GM19395 (cell line): ENCODE data around the gene IFT20.

Experiments
- ATAC-seq: cut with Tn5 transposase; IDR thresholded peaks from one replicate; pipeline ENCODE4 v1.9.1; 2021; ENCODE audit warnings: mild to moderate bottlenecking, moderate library complexity; ENCODE audit not compliant: unreplicated experiment

IFT20 gene, protein sequence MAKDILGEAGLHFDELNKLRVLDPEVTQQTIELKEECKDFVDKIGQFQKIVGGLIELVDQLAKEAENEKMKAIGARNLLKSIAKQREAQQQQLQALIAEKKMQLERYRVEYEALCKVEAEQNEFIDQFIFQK

DNA sequence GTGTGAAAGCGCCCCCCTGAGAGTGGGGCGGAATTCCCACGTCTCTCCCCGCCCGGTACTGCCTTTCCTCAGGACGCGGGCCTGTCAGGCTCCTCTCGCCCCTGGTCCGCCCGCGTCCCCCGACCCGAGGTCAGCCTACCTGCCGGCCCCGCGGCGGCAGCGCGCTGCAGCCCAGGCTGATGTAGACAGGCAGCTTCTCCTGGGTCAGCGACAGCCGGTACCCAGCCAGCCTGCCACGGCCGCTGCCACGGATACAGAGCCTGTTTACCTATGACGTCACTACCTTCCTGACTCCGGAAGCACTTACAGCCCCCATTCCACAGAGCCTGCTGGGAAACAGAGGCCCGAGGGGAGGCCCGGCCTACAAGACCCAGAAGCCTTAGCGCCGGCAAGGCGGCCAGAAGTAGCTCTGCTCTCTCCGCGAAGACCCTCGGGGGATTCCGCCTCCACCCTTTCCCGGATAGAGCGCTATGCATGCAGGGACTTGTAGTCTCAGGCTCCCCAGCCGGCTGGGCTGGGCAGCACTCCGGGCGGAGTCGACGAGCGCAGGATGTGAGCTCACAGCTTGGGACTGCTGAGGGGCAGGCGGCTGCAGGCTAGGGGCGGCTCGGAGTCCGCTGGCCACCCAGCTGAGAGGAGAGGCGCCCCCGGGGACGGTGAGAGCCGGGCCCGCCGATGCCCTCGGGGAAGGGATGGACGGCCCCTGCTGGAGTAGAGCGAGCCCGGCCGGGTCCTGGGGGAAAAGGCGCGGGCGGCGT, at the start of gene IFT20, which contains the start of gene TNFAIP1:
Gene IFT20, minus strand, starts transcription at position 272 of the 758 bp plus-strand sequence. CDS start 3,487 bp downstream, outside the sequence.
Gene TNFAIP1, plus strand, starts transcription at position 561 of the 758 bp plus-strand sequence. CDS start 3,761 bp downstream, outside the sequence.
- peak; percentile 93 for ATAC-seq

DNA sequence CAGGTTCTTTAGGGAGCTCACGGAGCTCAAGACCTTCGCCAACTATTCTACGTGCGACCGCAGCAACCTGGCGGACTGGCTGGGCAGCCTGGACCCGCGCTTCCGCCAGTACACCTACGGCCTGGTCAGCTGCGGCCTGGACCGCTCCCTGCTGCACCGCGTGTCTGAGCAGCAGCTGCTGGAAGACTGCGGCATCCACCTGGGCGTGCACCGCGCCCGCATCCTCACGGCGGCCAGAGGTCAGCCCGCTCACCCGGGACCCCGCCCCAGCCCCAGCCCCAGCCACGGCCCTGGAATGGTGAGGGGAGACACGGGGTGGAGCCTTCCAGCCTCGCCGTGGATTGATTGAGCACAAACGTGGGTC, 49.7 kb upstream of the IFT20 start:
- ATAC-seq = no peak

DNA sequence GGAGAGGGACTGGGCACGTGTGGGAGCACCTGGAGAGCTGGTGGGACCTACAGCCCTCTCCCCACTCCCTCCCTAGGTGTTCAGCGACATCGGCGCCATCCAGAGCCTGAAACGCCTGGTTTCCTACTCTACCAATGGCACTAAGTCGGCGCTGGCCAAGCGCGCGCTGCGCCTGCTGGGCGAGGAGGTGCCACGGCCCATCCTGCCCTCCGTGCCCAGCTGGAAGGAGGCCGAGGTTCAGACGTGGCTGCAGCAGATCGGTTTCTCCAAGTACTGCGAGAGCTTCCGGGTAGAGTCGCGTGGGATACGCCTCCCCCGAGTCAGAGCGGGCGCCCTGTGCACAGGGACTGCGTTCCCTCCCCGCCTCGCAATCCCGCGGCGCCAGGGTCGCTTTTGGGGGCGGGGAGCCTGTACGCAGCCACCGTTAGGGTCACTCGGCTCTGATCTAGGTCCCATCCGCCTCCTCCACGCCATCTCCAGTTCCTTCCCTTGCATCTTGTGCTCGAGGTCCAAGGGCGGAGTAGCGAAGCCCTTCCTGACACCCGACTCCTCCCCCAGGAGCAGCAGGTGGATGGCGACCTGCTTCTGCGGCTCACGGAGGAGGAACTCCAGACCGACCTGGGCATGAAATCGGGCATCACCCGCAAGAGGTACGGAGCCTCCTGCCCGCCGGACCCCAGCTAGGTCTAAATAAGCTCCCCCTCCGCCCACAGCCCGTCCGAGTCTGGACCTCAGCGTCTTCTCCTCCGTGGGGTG, 49.2 kb upstream of the IFT20 start:
- no peak for ATAC-seq

DNA sequence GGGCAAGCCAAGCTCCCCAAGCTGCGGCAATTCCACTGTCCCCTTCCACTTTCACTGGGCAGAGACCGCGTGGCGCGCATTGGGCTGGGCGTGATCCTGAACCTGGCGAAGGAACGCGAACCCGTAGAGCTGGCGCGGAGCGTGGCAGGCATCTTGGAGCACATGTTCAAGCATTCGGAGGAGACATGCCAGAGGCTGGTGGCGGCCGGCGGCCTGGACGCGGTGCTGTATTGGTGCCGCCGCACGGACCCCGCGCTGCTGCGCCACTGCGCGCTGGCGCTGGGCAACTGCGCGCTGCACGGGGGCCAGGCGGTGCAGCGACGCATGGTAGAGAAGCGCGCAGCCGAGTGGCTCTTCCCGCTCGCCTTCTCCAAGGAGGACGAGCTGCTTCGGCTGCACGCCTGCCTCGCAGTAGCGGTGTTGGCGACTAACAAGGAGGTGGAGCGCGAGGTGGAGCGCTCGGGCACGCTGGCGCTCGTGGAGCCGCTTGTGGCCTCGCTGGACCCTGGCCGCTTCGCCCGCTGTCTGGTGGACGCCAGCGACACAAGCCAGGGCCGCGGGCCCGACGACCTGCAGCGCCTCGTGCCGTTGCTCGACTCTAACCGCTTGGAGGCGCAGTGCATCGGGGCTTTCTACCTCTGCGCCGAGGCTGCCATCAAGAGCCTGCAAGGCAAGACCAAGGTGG, 46.0 kb upstream of the IFT20 start:
- ATAC-seq = no peak

DNA sequence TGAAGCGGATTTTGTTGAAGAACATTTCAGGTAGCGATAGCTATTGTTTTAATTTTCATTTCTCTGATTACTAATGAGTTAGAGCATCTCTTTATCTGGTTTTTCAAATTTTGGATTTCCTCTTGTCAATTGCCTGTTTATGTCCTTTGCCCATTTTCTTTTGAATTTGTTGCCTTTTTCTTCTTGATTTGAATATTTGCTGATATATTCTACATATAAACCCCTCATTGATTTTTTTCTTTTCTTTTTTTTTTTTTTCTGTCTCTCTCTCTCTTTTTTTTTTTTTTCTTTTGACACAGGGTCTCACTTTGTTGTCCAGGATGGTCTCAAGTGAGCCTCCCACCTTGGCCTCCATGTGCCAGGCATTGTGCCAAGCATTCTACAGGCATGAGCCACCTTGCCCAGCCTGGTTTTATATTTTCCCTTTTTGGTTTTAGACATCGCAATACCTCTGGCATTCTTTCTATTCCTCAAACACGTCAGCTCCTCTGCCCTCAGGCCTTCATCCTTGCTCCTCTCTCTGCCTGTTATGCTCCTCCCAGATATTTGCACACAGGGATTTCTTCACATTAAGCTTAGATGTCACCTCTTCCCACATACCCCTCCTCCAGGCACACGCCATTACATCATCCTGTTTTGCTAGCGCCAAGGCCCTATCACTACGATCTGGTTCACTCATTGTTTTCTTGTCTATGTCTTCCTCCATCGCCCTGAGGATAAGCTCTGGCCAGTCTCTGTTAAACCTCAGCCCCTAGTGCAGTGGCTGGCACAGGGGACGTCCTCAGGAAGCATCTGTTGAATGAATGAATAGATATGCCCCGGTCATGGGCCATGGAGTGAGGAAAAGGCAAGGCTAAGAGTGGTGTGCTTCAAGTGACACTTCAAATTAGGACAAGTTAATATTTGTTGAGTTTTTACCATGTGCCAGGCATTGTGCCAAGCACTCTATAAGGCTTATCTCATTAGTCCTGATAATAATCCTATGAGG, 44.8 kb upstream of the IFT20 start:
- ATAC-seq = no peak

DNA sequence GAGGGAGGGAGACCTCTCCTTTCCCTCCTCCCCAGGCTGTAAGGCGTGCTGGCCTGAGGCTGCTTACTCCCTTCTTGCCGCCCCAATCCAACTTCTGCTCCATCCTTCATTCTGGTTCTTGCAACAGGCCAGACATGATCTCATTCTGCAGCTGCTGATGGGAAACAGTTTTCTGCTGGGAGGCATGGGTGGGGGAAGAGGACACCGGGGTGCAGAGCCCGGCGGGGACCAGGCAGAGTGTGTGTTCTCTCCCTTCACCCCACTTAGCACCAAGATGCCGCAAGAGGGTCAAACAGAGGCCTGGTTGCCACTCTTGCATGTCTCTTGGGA, 37.6 kb upstream of the IFT20 start:
- ATAC-seq = no peak

DNA sequence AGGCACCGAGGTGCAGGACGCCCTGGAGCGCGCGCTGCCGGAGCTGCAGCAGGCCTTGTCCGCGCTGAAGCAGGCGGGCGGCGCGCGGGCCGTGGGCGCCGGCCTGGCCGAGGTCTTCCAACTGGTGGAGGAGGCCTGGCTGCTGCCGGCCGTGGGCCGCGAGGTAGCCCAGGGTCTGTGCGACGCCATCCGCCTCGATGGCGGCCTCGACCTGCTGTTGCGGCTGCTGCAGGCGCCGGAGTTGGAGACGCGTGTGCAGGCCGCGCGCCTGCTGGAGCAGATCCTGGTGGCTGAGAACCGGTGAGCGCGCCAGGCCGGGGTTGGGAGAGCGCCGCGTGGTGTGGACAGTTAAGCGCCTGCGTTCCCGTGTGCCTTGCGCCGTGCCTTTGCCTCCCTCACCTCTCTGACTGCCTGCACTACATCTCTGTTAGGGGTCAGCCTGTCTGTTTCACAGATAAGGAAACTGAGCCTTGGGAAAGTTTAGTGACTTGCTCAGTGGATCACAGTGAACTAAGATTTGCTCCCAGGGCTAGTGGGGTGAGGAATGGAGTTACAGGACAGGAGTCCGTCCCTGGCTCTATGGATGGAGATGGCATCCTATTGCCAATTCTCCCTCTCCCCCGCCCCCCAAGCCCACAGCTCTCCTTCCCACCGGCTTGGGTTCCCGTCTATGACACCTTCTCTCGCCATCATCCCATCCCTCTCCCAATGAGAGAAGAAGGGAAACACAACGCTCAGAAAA, 37.1 kb upstream of the IFT20 start:
- peak; percentile 21 for ATAC-seq

DNA sequence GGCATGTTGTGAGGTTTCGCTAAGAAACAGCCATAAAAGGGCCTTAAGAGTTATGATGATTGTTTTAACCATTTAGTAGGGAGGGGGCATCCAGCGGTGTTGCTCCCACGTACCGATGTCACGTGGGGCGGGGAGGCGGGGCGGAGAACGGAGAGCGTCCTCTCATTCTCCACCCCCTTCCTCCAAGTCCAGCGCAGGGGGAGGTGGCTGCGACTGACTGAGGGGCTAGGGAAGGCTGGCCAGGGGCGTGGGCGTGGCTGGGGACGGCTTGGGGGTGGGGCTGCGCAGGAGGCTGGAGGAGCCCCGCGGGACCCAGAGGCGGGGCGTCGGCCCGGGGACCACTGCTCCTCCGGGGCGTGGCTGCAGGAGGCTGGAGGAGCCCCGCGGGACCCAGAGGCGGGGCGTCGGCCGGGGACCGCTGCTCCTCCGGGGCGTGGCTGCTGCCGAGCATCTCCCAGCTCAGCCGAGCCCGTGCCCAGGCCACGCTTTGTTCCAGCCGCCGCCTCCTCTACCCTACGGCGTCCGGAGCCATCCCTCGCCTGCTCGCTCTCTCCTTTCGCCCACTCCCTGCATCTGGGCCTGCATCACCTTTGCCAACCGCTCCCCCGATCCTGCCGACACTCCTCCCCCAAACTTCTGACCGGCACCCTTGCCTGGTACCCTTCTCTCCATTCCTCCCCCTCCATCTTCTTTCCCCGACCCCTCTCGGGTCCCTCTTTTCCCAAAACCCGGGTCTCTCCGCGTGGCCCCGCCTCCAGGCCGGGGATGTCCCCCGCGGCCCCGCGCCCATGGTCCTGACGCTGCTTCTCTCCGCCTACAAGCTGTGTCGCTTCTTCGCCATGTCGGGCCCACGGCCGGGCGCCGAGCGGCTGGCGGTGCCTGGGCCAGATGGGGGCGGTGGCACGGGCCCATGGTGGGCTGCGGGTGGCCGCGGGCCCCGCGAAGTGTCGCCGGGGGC, 36.3 kb upstream of the IFT20 start, which contains the start of gene SARM1:
Gene SARM1, plus strand, starts transcription at position 450 of the 958 bp plus-strand sequence. Its CDS starts 339 bp downstream, at position 789.
- peak; percentile 81 for ATAC-seq

DNA sequence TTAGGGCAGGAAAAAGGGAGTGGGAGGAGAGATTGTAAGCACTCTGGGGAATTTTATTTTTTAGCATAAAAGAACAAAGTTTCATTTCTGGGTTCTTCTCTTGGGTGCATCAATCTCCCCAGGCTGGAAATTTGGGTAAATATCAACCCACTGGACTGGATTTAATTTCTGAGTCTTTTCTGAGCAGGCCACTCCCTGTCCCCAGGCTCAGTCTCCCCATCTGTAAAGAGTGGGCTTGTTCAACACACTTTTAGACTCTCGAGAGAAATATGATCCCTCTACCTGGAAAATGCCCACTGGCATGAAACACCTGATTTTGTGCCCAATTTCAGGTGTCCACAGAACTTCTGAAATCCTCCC, 35.5 kb upstream of the IFT20 start:
- ATAC-seq = no peak

DNA sequence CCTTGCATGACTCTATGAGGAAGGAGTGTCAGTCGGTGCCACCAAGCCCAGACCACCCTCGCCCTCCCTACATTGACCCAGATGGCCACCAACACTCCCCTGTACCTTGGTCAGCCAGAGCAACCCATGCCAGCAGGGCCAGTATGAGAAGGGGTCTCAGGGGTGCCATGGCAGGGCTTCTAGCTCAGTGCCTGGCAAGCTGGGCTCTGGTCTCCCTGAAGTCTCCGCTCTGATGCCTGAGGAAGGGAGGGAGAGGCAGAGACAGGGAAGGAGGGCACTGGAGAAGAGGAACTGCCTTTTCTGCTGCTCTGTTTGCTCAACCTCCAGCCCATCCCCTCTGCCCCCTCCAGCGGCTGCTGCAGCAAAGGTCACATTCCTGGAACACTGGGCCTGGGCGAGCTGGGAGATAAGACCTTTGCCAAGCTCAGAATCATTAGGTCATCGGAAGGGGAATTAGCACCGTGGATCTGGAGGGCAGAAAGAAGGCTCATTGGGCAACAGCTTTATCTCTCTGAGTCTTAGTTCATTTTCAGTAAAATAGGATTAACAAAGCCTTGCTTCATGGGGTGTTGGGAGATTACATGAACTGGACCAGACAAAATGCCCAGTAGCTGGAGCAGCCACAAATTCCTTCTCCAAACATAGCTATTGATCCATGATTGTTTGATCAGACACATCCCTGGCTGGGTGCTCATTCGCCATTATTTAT, 34.9 kb upstream of the IFT20 start, which contains the start of gene VTN:
Gene VTN, minus strand, starts transcription at position 273 of the 709 bp plus-strand sequence. Its CDS starts 104 bp downstream, at position 169.
- ATAC-seq = no peak

DNA sequence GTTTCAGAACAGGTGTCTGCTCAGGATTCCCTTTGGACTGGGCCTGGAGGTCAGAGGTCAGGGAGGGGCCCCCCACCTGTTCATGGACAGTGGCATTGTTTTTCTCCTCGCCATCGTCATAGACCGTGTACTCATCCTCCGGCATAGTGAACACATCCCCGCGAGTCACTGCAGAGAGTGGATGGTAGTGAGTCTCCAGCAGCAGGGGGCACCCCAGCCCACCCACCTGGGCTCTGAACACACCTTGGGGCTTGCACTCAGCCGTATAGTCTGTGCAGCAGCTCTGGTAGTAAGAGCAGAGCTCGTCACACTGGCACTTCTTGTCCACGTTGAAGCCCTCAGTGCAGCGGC, 34.4 kb upstream of the IFT20 start:
- ATAC-seq = no peak

DNA sequence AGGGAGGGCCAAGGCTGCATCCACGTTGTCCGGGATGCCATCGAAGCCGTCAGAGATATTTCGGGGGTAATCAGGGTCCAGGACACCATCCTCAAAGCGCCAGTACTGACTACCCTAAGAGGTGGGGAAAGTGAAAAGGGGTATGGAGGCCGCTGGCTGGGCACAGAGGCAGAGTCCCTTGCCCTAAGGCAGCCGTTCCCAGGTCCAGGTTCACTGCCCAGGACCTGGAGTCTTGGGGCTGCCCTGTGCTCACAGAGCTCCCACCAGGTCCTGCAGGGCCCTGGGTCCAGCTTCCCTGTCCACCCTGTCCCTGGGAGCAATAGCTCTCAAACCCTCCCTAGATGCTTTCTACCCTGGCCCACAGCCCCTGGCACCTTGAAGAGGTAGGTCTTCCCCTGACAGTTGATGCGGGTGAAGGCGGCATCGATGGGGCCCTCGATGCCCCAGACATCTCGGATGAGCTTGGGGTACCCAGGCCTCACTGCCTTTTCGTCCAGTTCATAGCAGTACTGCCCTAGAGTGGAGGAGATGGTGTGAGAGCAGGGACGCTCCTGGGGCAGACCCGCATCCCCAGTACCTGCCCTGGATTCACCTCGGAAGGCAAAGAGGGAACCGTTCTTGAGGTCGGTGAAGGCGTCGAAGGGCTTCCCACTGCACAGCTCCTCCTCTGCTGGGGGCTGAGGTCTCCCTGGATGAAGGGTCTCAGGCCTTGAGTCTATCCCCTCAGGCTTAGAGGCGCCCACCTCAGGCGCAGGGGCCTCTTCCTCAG, 33.8 kb upstream of the IFT20 start:
- no peak for ATAC-seq

DNA sequence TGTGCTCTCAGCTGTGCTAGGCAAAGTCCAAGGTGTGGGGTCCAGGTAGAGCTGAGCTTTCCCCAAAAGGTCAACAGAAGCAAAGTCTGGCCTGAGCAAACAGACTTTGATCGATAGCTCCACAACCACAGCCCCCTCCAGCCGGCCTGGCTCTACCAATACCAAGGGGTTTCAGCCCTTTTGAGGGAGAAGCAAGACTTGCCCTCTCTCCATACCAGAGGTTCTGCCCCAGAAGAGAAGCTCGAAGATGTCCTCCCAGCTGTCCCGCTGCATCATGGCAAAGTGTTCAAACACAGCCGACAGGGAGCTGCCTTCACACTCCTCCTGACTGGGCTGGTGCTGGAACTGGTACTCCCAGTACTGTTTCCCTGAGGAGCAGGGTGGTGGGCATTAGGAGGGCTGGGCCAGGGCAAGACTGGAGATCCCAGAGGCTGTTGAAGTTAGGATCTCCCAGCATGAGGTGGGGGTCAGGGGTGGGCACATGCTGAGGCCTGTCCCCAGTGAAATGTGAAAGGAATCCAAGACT, 33.1 kb upstream of the IFT20 start:
- ATAC-seq = no peak

DNA sequence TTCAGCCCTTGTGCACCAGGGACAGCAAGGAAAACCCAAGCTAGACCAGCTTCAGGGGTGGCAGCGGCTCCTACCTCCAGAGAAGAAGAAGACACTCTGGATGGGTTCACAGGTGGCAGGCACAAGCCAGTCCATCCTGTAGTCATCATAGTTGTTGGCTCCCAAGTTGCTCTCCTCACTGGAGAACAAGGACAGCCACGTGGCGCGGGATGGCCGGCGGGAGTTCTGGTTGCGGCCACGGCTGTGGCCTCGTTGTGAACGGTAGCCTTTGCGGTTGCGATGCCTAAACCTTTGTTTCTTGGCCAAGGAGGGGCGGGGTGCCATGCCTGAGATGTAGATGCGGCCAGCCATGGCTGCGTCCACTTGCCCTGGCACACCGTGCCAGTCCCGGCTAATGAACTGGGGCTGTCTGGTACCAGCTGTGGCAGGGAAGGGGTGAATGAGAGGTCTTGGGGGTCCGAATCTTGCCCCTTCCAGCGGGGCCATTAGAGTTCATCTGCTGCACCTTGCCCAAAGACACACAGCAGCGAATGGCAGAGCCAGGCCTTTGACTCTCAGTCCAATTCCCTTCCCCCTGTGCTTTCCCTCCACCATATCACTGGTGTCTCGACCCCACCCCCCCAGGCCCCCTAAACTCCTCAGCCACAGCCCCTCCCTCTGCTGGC, 32.5 kb upstream of the IFT20 start:
- ATAC-seq = no peak

DNA sequence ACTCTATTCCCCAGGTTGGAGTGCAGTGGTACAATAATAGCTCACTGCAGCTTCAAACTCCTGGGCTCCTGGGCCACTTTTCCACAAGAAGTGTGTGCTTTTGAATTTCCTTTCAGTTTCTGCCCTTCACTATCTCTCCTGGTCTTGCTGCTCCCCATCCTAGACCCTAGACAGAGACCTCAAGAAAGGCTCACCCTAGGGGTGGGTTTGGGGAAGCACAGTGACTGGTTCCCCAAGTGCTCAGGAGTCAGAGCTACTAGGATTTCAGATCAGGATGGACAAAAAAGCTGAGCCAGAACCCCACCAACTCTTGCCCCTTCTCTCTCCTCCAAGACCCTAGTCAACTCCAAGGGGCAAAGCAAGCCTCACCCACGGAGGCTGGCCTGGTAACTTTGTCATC, 31.3 kb upstream of the IFT20 start:
- ATAC-seq = no peak

DNA sequence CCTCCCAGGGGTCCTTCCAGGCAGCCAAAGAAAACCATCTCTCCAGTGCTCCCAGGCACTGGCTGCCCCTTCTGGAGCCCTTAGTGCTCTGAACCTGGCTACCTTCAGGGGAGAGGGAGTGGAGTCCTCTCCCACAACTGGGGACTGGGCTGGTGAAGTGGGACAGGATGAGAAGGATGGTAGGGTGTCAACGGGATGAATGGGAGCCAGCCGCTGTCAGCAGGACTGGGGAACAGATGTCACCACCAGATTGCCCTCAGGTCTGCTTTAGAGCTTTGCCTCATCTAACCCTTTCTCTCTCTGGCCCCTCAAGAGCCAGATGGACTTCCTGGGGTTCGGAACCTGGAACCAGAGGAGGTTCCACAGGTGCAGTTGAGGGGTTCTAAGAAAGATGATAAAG, 30.2 kb upstream of the IFT20 start:
- ATAC-seq = no peak
